ENCODE measurements around the gene USP35. TPM values are rescaled to one million over a fixed set of nuclear protein-coding genes. Genes with fewer than 3 reads are reported as not detected.
"Not testable (repeated sequence)": the region's sequence is repeated elsewhere in the genome, so short reads cannot be mapped to it uniquely, and the experiment has no call there.

The USP35 gene
- total RNA-seq, 1 experiment from 2014 or later, result 8.5 TPM

- Histone ChIP-seq H3K4me2 (ENCODE audit: low read length) (no peak overlapping the region), H3K4me3 (ENCODE audit: low read length) (no peak overlapping the region), H3K27ac (ENCODE audit: low read length) (no peak overlapping the region), H2AFZ (ENCODE audit: low read length) (no peak overlapping the region), H3K4me1 (ENCODE audit: insufficient read depth, low read length) (peaks cover 11% of the 10 kb centered on the region), H3K36me3 (ENCODE audit: low read depth, low read length) (no peaks in the 10 kb centered on the region), H3K79me2 (ENCODE audit: low read length) (no peaks in the 10 kb centered on the region), H4K20me1 (ENCODE audit: low read length) (no peaks in the 10 kb centered on the region), H3K9me2 (replicated peaks; ENCODE audit: low read length) (no peaks in the 10 kb centered on the region), H3F3A (ENCODE audit: low read length, unreplicated experiment) (no peaks in the 10 kb centered on the region), H3K27me3 (ENCODE audit: low read length) (no peaks in the 10 kb centered on the region), H3K9me3 (ENCODE audit: low read length) (no peaks in the 10 kb centered on the region), H3K9ac (ENCODE audit: low read length) (no peak overlapping the region)
- intact Hi-C loops (cut with micrococcal nuclease), result loop anchor here (10.0 kb wide), 2 partner anchors 83 to 113 kb away; no protein-coding TSS in a partner anchor
- TF ChIP-seq EZH2 (IDR thresholded peaks at IDR 0.05; ENCODE audit: low read length, unreplicated experiment) (no peak), CTCF (conservative IDR thresholded peaks at IDR 0.05; ENCODE audit: low read depth, low read length) (no peak), EZH2phosphoT487 (IDR thresholded peaks at IDR 0.05; ENCODE audit: borderline replicate concordance, low read length) (no peak)
- ATAC-seq (peak; percentile 62; the same call in 1 of the 2 replicates), DNase-seq (peak; percentile 67)
- POLR2A ChIA-PET (ENCODE audit: unreplicated experiment), result no interaction called here
- CTCF ChIA-PET, result interaction anchor here (0.6 to 1.0 kb wide), 2 partner anchors 172 to 186 kb away, joined by 3 read pairs; partner anchors contain the start of gene GAB2
- BruUV-seq (replicated peaks), result no TSS peak
These were observed 43.3 kb downstream of the USP35 start for GRCh38 chr11:78231962-78232501.

- H3K27me3 ChIP-seq (ENCODE audit: low read length); H4K20me1 ChIP-seq (ENCODE audit: low read length); DNase-seq; H3K4me3 ChIP-seq (ENCODE audit: low read length); BruUV-seq (replicated peaks); H3K9ac ChIP-seq (ENCODE audit: low read length); POLR2A ChIA-PET (ENCODE audit: unreplicated experiment); H3K36me3 ChIP-seq (ENCODE audit: low read depth, low read length); H3K4me2 ChIP-seq (ENCODE audit: low read length); H3K27ac ChIP-seq (ENCODE audit: low read length); H3K9me2 ChIP-seq (replicated peaks; ENCODE audit: low read length); H2AFZ ChIP-seq (ENCODE audit: low read length); CTCF ChIA-PET; H3K9me3 ChIP-seq (ENCODE audit: low read length); H3F3A ChIP-seq (ENCODE audit: low read length, unreplicated experiment); ATAC-seq; H3K79me2 ChIP-seq (ENCODE audit: low read length): not testable (repeated sequence)
- H3K4me1 ChIP-seq (ENCODE audit: insufficient read depth, low read length), result peaks cover 11% of the 10 kb centered on the region
- intact Hi-C loops (cut with micrococcal nuclease), result loop anchor here (10.0 kb wide), 2 partner anchors 82 to 112 kb away; no protein-coding TSS in a partner anchor
These were observed 44.3 kb downstream of the USP35 start for GRCh38 chr11:78233046-78233445.

GRCh38 chr11:78234006-78234405 lies 45.3 kb downstream of the USP35 start:
- intact Hi-C loops (cut with micrococcal nuclease), result loop anchor here (10.0 kb wide), 2 partner anchors 81 to 111 kb away; no protein-coding TSS in a partner anchor
- no peak overlapping the region for H3K4me2 ChIP-seq (ENCODE audit: low read length)
- H4K20me1 ChIP-seq (ENCODE audit: low read length), result no peaks in the 10 kb centered on the region
- no peak overlapping the region for H3K27ac ChIP-seq (ENCODE audit: low read length)
- TF ChIP-seq CTCF (conservative IDR thresholded peaks at IDR 0.05; ENCODE audit: low read depth, low read length), result no peak
- TF ChIP-seq EZH2 (IDR thresholded peaks at IDR 0.05; ENCODE audit: low read length, unreplicated experiment), result no peak
- no peak for TF ChIP-seq EZH2phosphoT487 (IDR thresholded peaks at IDR 0.05; ENCODE audit: borderline replicate concordance, low read length)
- H3F3A ChIP-seq (ENCODE audit: low read length, unreplicated experiment), result no peaks in the 10 kb centered on the region
- no peak overlapping the region for H3K9ac ChIP-seq (ENCODE audit: low read length)
- H3K4me1 ChIP-seq (ENCODE audit: insufficient read depth, low read length), result peaks cover 11% of the 10 kb centered on the region
- no peak for ATAC-seq
- DNase-seq, result no peak
- H3K79me2 ChIP-seq (ENCODE audit: low read length), result no peaks in the 10 kb centered on the region
- H3K9me3 ChIP-seq (ENCODE audit: low read length), result no peaks in the 10 kb centered on the region
- H3K4me3 ChIP-seq (ENCODE audit: low read length), result no peak overlapping the region
- H2AFZ ChIP-seq (ENCODE audit: low read length), result no peak overlapping the region
- no peaks in the 10 kb centered on the region for H3K36me3 ChIP-seq (ENCODE audit: low read depth, low read length)
- CTCF ChIA-PET, result no interaction called here
- no TSS peak for BruUV-seq (replicated peaks)
- no peaks in the 10 kb centered on the region for H3K27me3 ChIP-seq (ENCODE audit: low read length)
- POLR2A ChIA-PET (ENCODE audit: unreplicated experiment), result no interaction called here
- H3K9me2 ChIP-seq (replicated peaks; ENCODE audit: low read length), result no peaks in the 10 kb centered on the region
